Right lobe of liver (tissue), 4 donors: ENCODE data around the gene ABCG5.

Experiments
- POLR2A ChIP-seq: fragments of 450-650 bp; IDR thresholded peaks from one replicate; pipeline ENCODE4 v1.6.1; 2017; ENCODE audit warnings: antibody characterized with exemption, mild to moderate bottlenecking
- TF ChIP-seq, protein P1 (sequence below), 4 donors: fragments of 200-600 bp in 3 of 4; fragments of 450-650 bp in 1 of 4; IDR thresholded peaks; one replicate each; pipeline versions ENCODE4 v1.5.1 to v1.8.0; 2016 to 2022; ENCODE audit warnings: antibody characterized with exemption in 4 of 4, mild to moderate bottlenecking in 2 of 4
- donor health status: DM: no; HTN: no; CAD: no.
- donor health status: DM: no; HTN: no; CAD: no.
- donor health status: DM: no; HTN: yes; CAD: no.

DNA sequence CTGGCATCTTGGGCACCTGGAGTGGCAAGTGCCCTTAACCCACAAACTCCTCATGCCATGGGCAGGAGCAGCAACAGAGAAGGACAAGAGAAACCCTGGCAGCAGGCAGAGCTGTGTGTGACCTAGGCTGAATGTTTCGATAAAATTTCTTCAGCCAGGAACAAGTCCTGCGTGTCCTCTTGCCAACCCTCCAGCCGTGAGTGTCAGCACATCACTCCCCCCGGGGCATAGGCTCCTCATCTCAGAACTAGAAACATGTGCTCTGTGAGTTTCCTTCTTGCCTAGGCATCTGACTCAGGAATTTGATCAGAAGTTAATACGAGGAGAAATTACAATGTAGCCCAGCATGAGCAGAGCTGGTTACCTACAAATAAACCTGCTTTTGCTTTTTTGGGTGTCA is 2.3 kb upstream of the ABCG5 start:
- TF ChIP-seq, protein P1, sequence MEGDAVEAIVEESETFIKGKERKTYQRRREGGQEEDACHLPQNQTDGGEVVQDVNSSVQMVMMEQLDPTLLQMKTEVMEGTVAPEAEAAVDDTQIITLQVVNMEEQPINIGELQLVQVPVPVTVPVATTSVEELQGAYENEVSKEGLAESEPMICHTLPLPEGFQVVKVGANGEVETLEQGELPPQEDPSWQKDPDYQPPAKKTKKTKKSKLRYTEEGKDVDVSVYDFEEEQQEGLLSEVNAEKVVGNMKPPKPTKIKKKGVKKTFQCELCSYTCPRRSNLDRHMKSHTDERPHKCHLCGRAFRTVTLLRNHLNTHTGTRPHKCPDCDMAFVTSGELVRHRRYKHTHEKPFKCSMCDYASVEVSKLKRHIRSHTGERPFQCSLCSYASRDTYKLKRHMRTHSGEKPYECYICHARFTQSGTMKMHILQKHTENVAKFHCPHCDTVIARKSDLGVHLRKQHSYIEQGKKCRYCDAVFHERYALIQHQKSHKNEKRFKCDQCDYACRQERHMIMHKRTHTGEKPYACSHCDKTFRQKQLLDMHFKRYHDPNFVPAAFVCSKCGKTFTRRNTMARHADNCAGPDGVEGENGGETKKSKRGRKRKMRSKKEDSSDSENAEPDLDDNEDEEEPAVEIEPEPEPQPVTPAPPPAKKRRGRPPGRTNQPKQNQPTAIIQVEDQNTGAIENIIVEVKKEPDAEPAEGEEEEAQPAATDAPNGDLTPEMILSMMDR (IDR thresholded peaks at IDR 0.05): no peak
- TF ChIP-seq POLR2A: no peak
